KMS-11 (cell line): ENCODE data around the gene FYB1.

Experiments
- H2AFZ ChIP-seq: fragments of 200-600 bp; sonication (generic); 2 replicates; pipeline ENCODE4 v1.6.1; 2016; ENCODE audit warnings: antibody characterized with exemption, mixed run types, low read depth
- H3K27ac ChIP-seq: fragments of 200-600 bp; sonication (generic); 2 replicates; pipeline ENCODE4 v1.6.1; 2016; ENCODE audit warnings: mild to moderate bottlenecking, mixed run types
- H3K27me3 ChIP-seq: fragments of 200-600 bp; sonication (generic); 2 replicates; pipeline ENCODE4 v1.6.1; 2017; ENCODE audit warnings: mild to moderate bottlenecking, low read depth, mixed run types, moderate library complexity; ENCODE audit not compliant: insufficient read depth
- H3K36me3 ChIP-seq: fragments of 200-600 bp; sonication (generic); 2 replicates; pipeline ENCODE4 v1.6.1; 2017; ENCODE audit warnings: mild to moderate bottlenecking, mixed run types; ENCODE audit not compliant: insufficient read depth
- H3K4me1 ChIP-seq: fragments of 200-600 bp; sonication (generic); 2 replicates; pipeline ENCODE4 v1.6.1; 2016; ENCODE audit warnings: mild to moderate bottlenecking, low read depth, mixed run types; ENCODE audit not compliant: poor library complexity, severe bottlenecking
- H3K4me2 ChIP-seq: fragments of 200-600 bp; sonication (generic); 2 replicates; pipeline ENCODE4 v1.7.0; 2016; ENCODE audit warnings: mild to moderate bottlenecking, mixed run types
- H3K4me3 ChIP-seq: fragments of 200-600 bp; sonication (generic); IDR thresholded peaks from 2 replicates; pipeline ENCODE4 v1.6.1; 2017; ENCODE audit warnings: low read depth, low read length, mixed read lengths; ENCODE audit not compliant: insufficient read depth
- H3K79me2 ChIP-seq: fragments of 200-600 bp; sonication (generic); 2 replicates; pipeline ENCODE4 v1.6.1; 2016; ENCODE audit warnings: low read depth, mixed run types; ENCODE audit not compliant: insufficient read depth
- H3K9ac ChIP-seq: fragments of 200-600 bp; sonication (generic); 2 replicates; pipeline ENCODE4 v1.6.1; 2016; ENCODE audit warnings: mild to moderate bottlenecking, mixed run types
- H4K20me1 ChIP-seq: fragments of 200-600 bp; sonication (generic); 2 replicates; pipeline ENCODE4 v1.6.1; 2016; ENCODE audit warnings: mild to moderate bottlenecking, mixed run types; ENCODE audit not compliant: insufficient read depth
- CTCF ChIP-seq: fragments of 200-600 bp; sonication (generic); conservative IDR thresholded peaks from 2 replicates; pipeline ENCODE4 v1.6.1; 2017; ENCODE audit warnings: low read depth, mild to moderate bottlenecking, antibody characterized with exemption, low read length, moderate library complexity, mixed read lengths

FYB1 gene

GRCh38 chr5:39164016-39164415, 55.3 kb downstream of the FYB1 start:
- Histone ChIP-seq H3K27ac (no peak overlapping the region), H3K36me3 (no peaks in the 10 kb centered on the region), H4K20me1 (no peaks in the 10 kb centered on the region), H3K79me2 (no peaks in the 10 kb centered on the region), H3K27me3 (no peaks in the 10 kb centered on the region), H3K4me2 (no peak overlapping the region), H3K4me1 (peaks cover 10% of the 10 kb centered on the region), H3K4me3 (no peak overlapping the region), H2AFZ (no peak overlapping the region), H3K9ac (no peak overlapping the region)
- TF ChIP-seq CTCF, result no peak

GRCh38 chr5:39161578-39161977, 57.8 kb downstream of the FYB1 start:
- H3K4me3 ChIP-seq, result no peak overlapping the region
- no peak for TF ChIP-seq CTCF
- H3K27ac ChIP-seq, result no peak overlapping the region
- H3K4me1 ChIP-seq, result no peaks in the 10 kb centered on the region
- H3K27me3 ChIP-seq, result no peaks in the 10 kb centered on the region
- H3K9ac ChIP-seq, result no peak overlapping the region
- no peaks in the 10 kb centered on the region for H3K36me3 ChIP-seq
- H4K20me1 ChIP-seq, result no peaks in the 10 kb centered on the region
- no peak overlapping the region for H2AFZ ChIP-seq
- no peaks in the 10 kb centered on the region for H3K79me2 ChIP-seq
- no peak overlapping the region for H3K4me2 ChIP-seq

- no peaks in the 10 kb centered on the region for H3K79me2 ChIP-seq
Measured at GRCh38 chr5:39160576-39161213, 58.7 kb downstream of the FYB1 start.

GRCh38 chr5:39159811-39160490, 59.4 kb downstream of the FYB1 start:
- Histone ChIP-seq H4K20me1 (no peaks in the 10 kb centered on the region), H3K4me2 (no peak overlapping the region), H3K4me3 (no peak overlapping the region), H2AFZ (no peak overlapping the region), H3K79me2 (no peaks in the 10 kb centered on the region), H3K36me3 (no peaks in the 10 kb centered on the region), H3K4me1 (no peaks in the 10 kb centered on the region), H3K9ac (no peak overlapping the region), H3K27ac (no peak overlapping the region), H3K27me3 (no peaks in the 10 kb centered on the region)
- TF ChIP-seq CTCF, result no peak

More at GRCh38 chr5:39160576-39161213, 58.7 kb downstream of the FYB1 start:
- Histone ChIP-seq H3K36me3 (no peaks in the 10 kb centered on the region), H2AFZ (no peak overlapping the region), H3K9ac (no peak overlapping the region), H4K20me1 (no peaks in the 10 kb centered on the region), H3K4me3 (no peak overlapping the region), H3K4me1 (no peaks in the 10 kb centered on the region), H3K4me2 (no peak overlapping the region), H3K27me3 (no peaks in the 10 kb centered on the region), H3K27ac (no peak overlapping the region)
- no peak for TF ChIP-seq CTCF
